ENCODE data around the gene TRMT6. TPM values are rescaled to one million over a fixed set of nuclear protein-coding genes. Genes with fewer than 3 reads are reported as not detected.

TRMT6 gene
- total RNA-seq, 2 experiments from 2014 or later: 15.1 to 17.8 TPM

DNA sequence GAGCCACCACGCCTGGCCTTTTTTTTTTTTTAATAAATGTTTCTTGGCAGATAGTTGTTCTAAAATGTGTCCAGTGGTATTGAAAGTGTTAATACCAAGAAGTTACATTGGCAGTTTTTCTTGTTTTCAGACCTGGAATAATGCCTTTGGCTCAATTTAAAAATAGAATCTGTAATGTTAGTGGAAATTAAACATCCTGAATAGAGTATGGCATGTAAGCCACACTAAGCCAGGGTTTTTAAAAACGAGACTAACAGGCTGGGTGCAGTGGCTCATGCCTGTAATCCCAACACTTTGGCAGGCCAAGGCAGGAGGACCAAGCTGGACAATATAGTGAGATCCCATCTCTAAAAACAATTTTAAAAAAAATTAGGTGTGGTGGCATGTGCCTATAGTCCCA is 25.4 kb upstream of the TRMT6 start:
- H3K36me3 Mint-ChIP-seq (ENCODE audit: low read depth): peaks cover 34% of the 10 kb centered on the region
- no peaks in the 10 kb centered on the region for H3K27me3 Mint-ChIP-seq
- H3K4me3 Mint-ChIP-seq: no peak overlapping the region
- DNase-seq: no peak
- H3K4me1 Mint-ChIP-seq: no peaks in the 10 kb centered on the region
- POLR2A ChIA-PET: no interaction called here
- no peak overlapping the region for H3K27ac Mint-ChIP-seq
- no peaks in the 10 kb centered on the region for H3K9me3 Mint-ChIP-seq
- CTCF ChIA-PET: interaction anchor here (1.1 kb wide), 1 partner anchor 9 kb away, joined by 3 read pairs; no protein-coding TSS in a partner anchor

DNA sequence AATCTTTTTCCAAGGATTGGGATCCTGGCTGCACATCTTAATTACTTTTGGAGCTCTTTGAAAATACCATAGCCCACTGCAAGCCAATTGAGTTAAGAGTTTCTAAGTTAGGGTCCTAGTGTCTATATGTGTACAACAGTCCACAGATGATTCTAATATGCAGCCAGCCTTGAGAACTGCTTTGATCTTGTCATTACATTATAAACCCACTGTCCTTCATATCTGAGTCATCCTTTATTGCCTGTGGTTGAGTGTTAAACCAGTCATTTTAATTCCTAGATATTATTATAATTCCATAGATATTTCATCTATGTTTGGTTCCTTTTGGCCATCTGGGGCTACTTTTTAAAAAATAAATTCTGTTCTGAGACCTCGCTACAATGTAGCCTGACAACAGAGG is 24.2 kb upstream of the TRMT6 start:
- no peak for DNase-seq
- CTCF ChIA-PET: interaction anchor here (1.3 kb wide), 1 partner anchor 11 kb away, joined by 3 read pairs; no protein-coding TSS in a partner anchor
- no peak overlapping the region for H3K4me3 Mint-ChIP-seq
- H3K36me3 Mint-ChIP-seq (ENCODE audit: low read depth): peaks cover 33% of the 10 kb centered on the region
- no peak overlapping the region for H3K27ac Mint-ChIP-seq
- no peaks in the 10 kb centered on the region for H3K9me3 Mint-ChIP-seq
- H3K4me1 Mint-ChIP-seq: no peaks in the 10 kb centered on the region
- H3K27me3 Mint-ChIP-seq: no peaks in the 10 kb centered on the region
- POLR2A ChIA-PET: no interaction called here

DNA sequence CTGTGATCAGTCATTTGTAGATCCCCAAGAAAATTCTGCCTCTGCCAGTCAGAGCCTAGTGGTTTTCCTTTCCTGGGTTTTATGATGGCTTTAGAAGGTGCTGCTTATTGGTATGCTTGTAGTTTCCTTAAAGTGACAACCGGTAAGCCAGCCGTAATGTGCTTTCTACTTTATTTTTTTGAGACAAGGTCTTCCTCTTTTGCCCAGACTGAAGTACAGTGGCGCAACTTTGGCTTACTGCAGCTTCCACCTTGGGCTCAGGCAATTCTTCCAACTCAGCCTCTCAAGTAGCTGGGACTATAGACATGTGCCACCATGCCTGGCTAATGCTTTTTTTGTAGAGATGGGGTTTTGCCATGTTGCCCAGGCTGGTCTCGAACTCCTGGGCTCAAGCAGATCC is 23.6 kb upstream of the TRMT6 start:
- Mint-ChIP-seq H3K4me1 (no peaks in the 10 kb centered on the region), H3K27ac (no peak overlapping the region), H3K9me3 (no peaks in the 10 kb centered on the region), H3K36me3 (ENCODE audit: low read depth) (peaks cover 30% of the 10 kb centered on the region), H3K4me3 (no peak overlapping the region), H3K27me3 (no peaks in the 10 kb centered on the region)
- DNase-seq: no peak
- CTCF ChIA-PET: interaction anchor here (1.3 kb wide), 1 partner anchor 11 kb away, joined by 3 read pairs; no protein-coding TSS in a partner anchor
- POLR2A ChIA-PET: no interaction called here

DNA sequence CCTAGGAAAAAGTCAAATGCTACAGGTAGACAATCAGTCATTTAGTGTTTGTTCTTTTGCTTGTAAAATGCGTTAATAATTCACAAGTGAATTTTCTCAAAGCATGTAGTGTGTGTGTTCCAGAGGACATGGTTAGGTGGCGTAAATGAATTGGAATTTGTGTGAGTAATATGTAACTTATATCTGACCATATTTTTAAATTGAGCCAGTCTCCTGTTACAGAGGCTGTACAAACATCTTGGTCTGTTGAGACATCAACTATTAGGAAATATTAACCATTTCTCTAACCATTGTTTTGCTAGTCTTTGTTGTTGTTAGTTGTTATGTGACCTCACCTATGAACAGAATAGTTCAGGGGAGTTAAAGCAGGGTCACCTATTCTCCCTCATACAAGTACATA is 22.8 kb upstream of the TRMT6 start:
- no peak for DNase-seq
- Mint-ChIP-seq H3K9me3 (no peaks in the 10 kb centered on the region), H3K4me1 (no peaks in the 10 kb centered on the region), H3K4me3 (no peak overlapping the region), H3K27me3 (no peaks in the 10 kb centered on the region), H3K27ac (no peak overlapping the region), H3K36me3 (ENCODE audit: low read depth) (peaks cover 26% of the 10 kb centered on the region)
- CTCF ChIA-PET: no interaction called here
- POLR2A ChIA-PET: interaction anchor here (0.6 kb wide), 1 partner anchor 8 kb away, joined by 13 read pairs; no protein-coding TSS in a partner anchor

DNA sequence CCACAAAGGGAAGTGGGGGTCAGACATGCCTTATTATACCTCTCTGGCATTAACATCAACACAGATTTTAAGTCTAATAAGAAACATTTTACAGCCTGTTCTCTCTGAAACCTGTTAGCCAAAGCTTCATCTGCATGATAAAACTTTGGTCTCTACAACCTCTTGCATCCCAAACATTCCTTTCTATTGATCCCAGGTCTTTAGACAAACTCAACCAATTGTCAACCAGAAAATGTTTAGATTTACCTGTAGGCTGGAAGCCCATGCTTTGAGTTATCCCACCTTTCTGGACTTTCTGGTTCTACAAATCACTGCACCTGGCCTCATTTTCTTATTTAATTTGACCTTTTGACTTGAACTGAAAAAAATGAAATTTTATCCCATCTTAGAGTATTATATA is 20.9 kb upstream of the TRMT6 start:
- DNase-seq: no peak
- H3K27ac Mint-ChIP-seq: peak overlapping the region; percentile 1
- H3K9me3 Mint-ChIP-seq: no peaks in the 10 kb centered on the region
- POLR2A ChIA-PET: no interaction called here
- CTCF ChIA-PET: interaction anchor here (1.0 to 1.5 kb wide), 2 partner anchors 10 to 442 kb away, joined by 3 to 4 read pairs; no protein-coding TSS in a partner anchor
- no peak overlapping the region for H3K4me3 Mint-ChIP-seq
- H3K36me3 Mint-ChIP-seq (ENCODE audit: low read depth): peaks cover 30% of the 10 kb centered on the region
- H3K27me3 Mint-ChIP-seq: no peaks in the 10 kb centered on the region
- H3K4me1 Mint-ChIP-seq: no peaks in the 10 kb centered on the region

DNA sequence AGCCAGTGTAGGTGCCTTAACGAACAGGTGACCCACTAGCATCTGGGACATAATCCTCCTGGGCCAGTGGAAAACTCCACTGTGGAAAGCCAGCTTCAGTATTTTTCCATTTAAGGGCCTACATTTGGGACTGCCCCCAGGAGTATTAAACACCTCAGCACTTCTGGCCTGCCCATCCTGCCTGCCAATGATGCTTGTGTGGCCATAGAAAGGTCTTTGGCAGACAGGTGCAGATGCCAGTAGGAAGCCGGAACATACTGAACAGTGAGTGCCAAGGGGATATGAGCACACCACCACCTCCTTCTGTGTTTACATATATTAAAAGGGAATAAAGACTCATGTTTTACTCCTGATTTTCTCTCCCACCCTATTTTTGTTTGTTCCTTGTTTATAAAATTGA is 20.0 kb upstream of the TRMT6 start:
- Mint-ChIP-seq H3K27me3 (no peaks in the 10 kb centered on the region), H3K27ac (no peak overlapping the region), H3K9me3 (no peaks in the 10 kb centered on the region), H3K4me1 (no peaks in the 10 kb centered on the region), H3K36me3 (ENCODE audit: low read depth) (peaks cover 34% of the 10 kb centered on the region), H3K4me3 (no peak overlapping the region)
- CTCF ChIA-PET: interaction anchor here (1.0 to 1.5 kb wide), 2 partner anchors 10 to 441 kb away, joined by 3 to 4 read pairs; no protein-coding TSS in a partner anchor
- DNase-seq: no peak
- POLR2A ChIA-PET: no interaction called here

DNA sequence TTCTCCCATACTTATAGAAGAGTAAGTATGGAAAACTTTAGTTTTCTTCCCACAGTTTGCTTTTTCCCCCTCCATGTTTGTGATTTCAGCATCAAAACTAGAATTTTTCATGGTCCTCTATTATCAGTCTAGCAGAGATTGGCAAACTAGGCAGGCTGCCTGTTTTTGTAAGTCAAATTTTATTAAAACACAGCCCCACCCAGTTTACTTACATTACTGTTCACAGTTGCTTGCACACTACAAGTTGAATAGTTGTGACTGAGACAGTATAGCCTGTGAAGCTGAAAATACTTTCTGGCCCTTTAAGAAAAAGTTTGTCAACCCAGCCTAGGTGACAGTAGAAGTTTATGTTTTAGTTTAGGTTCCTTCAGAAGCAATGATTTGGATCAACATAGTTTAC is 19.6 kb upstream of the TRMT6 start:
- H3K27me3 Mint-ChIP-seq: no peaks in the 10 kb centered on the region
- POLR2A ChIA-PET: no interaction called here
- DNase-seq: no peak
- CTCF ChIA-PET: interaction anchor here (1.5 kb wide), 1 partner anchor 11 kb away, joined by 4 read pairs; no protein-coding TSS in a partner anchor
- H3K4me3 Mint-ChIP-seq: no peak overlapping the region
- peaks cover 2% of the 10 kb centered on the region for H3K4me1 Mint-ChIP-seq
- peak overlapping the region; percentile 60 for H3K27ac Mint-ChIP-seq
- no peaks in the 10 kb centered on the region for H3K9me3 Mint-ChIP-seq
- peaks cover 35% of the 10 kb centered on the region for H3K36me3 Mint-ChIP-seq (ENCODE audit: low read depth)

DNA sequence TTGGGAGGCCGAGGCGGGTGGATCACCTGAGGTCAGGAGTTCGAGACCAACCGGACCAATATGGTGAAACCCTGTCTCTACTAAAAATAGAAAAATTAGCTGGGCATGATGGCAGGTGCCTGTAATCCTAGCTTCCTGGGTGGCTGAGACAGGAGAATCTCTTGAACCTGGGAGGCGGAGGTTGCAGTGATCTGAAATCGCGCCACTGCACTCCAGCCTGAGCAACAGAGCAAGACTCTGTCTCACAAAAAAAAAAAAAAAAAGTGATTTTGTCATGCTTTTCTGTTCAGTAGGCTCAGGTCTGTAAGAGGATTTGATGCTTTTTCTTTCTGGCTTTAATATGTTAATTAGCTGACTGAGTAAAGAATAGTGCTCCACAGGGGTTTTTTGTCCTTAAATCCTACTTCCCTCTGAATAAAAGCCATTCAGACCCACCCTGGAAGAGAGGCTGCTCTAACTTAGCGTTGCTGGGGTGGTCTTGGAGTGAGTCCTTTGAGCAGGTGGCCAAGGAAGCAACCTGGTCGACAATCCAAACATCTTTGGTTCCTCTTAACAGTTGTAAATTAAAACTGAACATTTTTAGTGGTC is 19.1 kb upstream of the TRMT6 start:
- no peaks in the 10 kb centered on the region for H3K27me3 Mint-ChIP-seq
- H3K4me3 Mint-ChIP-seq: no peak overlapping the region
- no peak overlapping the region for H3K27ac Mint-ChIP-seq
- peaks cover 38% of the 10 kb centered on the region for H3K36me3 Mint-ChIP-seq (ENCODE audit: low read depth)
- peaks cover 2% of the 10 kb centered on the region for H3K4me1 Mint-ChIP-seq
- ChIA-PET POLR2A (no interaction called here), CTCF (no interaction called here)
- no peaks in the 10 kb centered on the region for H3K9me3 Mint-ChIP-seq
- DNase-seq: no peak

DNA sequence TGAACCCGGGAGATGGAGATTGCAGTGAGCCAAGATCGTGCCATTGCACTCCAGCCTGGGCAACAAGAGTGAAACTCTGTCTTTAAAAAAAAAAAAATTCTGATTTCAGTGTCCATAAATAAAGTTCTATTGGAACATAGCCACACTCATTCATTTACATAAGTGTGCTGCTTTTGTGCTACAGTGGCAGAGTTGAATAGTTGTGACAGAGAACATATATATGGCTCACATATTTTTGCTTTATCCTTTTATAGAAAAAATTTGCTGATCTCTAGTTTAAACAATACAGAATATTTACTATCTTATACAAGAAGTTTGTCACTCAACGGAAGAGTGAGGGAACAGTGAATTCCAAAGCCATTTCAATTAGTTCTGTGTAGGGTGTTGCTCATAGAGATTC is 18.1 kb upstream of the TRMT6 start:
- Mint-ChIP-seq H3K4me3 (no peak overlapping the region), H3K36me3 (ENCODE audit: low read depth) (peaks cover 39% of the 10 kb centered on the region), H3K4me1 (peaks cover 2% of the 10 kb centered on the region), H3K27ac (no peak overlapping the region), H3K27me3 (no peaks in the 10 kb centered on the region), H3K9me3 (no peaks in the 10 kb centered on the region)
- CTCF ChIA-PET: no interaction called here
- POLR2A ChIA-PET: no interaction called here
- DNase-seq: no peak

DNA sequence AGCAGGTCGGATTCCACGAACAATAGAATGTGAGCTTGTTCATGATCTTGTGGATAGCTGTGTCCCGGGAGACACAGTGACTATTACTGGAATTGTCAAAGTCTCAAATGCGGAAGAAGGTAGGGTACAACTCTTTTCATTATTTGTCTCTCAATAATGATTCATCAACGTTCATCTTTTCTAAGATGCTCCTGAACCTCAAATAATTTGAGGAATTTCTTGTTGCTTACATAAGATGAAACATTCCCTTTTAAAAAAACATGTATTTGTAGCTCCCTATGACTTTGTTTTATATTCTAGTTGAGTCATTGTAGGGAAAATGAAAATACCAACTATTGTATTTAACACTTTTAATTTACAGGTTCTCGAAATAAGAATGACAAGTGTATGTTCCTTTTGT is 17.1 kb upstream of the TRMT6 start:
- DNase-seq: no peak
- Mint-ChIP-seq H3K27ac (no peak overlapping the region), H3K36me3 (ENCODE audit: low read depth) (peaks cover 40% of the 10 kb centered on the region), H3K4me1 (peaks cover 4% of the 10 kb centered on the region), H3K4me3 (no peak overlapping the region), H3K9me3 (no peaks in the 10 kb centered on the region), H3K27me3 (no peaks in the 10 kb centered on the region)
- CTCF ChIA-PET: interaction anchor here (1.5 kb wide), 1 partner anchor 8 kb away, joined by 3 read pairs; no protein-coding TSS in a partner anchor
- POLR2A ChIA-PET: no interaction called here

DNA sequence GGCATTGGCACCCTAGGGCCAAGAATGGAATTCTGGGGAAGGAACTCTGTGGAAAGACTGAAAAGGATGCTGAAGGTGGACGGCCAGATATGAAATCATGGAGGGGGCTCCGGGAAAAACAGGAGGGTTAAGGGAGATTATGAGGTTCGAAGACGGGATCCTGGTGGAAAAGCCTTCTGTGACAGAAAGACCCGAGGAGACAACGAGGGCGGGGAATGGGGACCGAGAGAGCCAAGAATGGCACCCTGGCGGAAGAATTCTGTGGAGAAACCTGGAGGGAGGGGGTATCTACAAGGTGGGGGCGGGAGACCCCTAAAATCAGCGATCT is 426 bp downstream of the TRMT6 start:
- no peak for DNase-seq
- no peaks in the 10 kb centered on the region for H3K27me3 Mint-ChIP-seq
- H3K4me1 Mint-ChIP-seq: peaks cover 64% of the 10 kb centered on the region
- peak overlapping the region; percentile 95 for H3K27ac Mint-ChIP-seq
- POLR2A ChIA-PET: no interaction called here
- H3K9me3 Mint-ChIP-seq: no peaks in the 10 kb centered on the region
- H3K36me3 Mint-ChIP-seq (ENCODE audit: low read depth): peaks cover 44% of the 10 kb centered on the region
- CTCF ChIA-PET: no interaction called here
- H3K4me3 Mint-ChIP-seq: peak overlapping the region; percentile 95

DNA sequence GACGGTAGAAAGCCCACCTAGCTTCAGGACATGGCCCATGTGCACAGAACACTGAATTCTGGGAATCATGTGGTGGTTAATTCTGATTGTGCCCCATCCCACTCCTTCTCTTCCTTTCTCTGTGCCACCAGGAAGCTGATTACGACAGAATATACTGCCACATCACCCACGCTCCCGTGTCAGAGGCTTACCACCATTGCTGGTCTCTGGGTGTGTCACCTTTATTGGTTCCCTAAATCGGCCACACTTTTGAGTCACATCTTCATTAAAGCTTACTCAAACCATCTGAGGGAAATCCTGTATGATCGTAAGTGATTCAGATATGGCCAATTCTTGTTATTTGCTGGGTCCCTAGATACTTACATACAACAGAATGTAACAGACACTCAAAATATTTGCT is 3.1 kb downstream of the TRMT6 start:
- H3K4me1 Mint-ChIP-seq: peaks cover 52% of the 10 kb centered on the region
- ChIA-PET CTCF (no interaction called here), POLR2A (no interaction called here)
- no peaks in the 10 kb centered on the region for H3K9me3 Mint-ChIP-seq
- H3K27ac Mint-ChIP-seq: peak overlapping the region; percentile 33
- peaks cover 42% of the 10 kb centered on the region for H3K36me3 Mint-ChIP-seq (ENCODE audit: low read depth)
- no peak for DNase-seq
- H3K4me3 Mint-ChIP-seq: no peak overlapping the region
- H3K27me3 Mint-ChIP-seq: no peaks in the 10 kb centered on the region

DNA sequence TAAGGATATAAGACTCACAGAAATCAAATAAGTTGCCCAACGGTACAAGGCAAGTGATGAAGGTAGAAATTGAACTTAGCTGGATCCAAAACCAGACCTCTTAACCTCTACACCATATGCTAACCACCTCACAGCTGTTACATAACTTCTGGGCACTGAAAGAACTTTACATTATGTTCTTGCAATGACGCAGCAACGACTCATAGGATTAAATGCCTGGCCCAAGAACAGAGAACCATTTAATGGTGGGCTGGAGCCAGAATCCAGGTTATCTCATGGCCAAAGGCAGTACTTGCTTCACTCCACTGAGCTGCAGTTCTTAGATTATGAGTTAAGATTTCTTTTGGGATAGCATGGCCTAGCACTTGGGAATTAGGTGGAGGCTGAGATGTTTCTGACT is 4.4 kb downstream of the TRMT6 start:
- no peak overlapping the region for H3K27ac Mint-ChIP-seq
- ChIA-PET POLR2A (no interaction called here), CTCF (interaction anchor here (1.3 kb wide), 1 partner anchor 11 kb away, joined by 4 read pairs; no protein-coding TSS in a partner anchor)
- H3K27me3 Mint-ChIP-seq: no peaks in the 10 kb centered on the region
- no peak overlapping the region for H3K4me3 Mint-ChIP-seq
- H3K9me3 Mint-ChIP-seq: no peaks in the 10 kb centered on the region
- H3K4me1 Mint-ChIP-seq: peaks cover 44% of the 10 kb centered on the region
- H3K36me3 Mint-ChIP-seq (ENCODE audit: low read depth): peaks cover 44% of the 10 kb centered on the region
- no peak for DNase-seq

DNA sequence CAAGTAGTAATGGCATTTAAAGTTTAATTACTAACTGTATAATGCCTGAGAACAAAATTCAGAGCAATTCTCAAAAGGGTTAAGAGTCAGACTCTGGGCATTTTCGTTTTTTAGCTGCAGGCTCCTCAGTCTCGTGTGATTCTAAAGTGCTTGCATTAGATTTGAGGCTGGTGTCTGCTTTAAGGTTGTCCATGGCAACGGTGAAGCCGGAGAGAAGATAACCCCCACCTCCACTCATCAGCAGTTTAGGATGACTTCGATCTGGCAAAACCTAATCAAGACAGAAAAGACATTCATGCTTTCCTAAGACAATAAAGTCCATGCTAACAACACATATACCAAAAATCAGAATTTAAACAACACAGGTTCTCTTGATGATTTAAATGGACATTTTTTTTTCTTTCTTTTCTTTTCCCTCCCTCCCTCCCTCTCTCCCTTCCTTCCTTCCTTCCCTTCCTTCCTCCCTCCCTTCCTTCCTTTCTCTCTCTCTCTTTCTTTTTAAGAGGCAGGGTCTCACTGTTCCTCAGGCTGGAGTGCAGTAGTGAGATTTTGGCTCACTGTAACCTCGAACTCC is 11.8 kb downstream of the TRMT6 start:
- Mint-ChIP-seq H3K4me1 (no peaks in the 10 kb centered on the region), H3K4me3 (no peak overlapping the region), H3K27me3 (no peaks in the 10 kb centered on the region), H3K9me3 (no peaks in the 10 kb centered on the region), H3K27ac (no peak overlapping the region), H3K36me3 (ENCODE audit: low read depth) (peaks cover 28% of the 10 kb centered on the region)
- DNase-seq: no peak
- POLR2A ChIA-PET: no interaction called here
- CTCF ChIA-PET: no interaction called here

All from activated CD4-positive, alpha-beta T cell treated with anti-CD3 and anti-CD28 coated beads, Interleukin-2, amount 10 ng/mL, durations not matched to agents 7 days and 5 days (primary cell).